Hematopoietic multipotent progenitor cell treated with erythropoietin and hydrocortisone succinate and interleukin-3 and kit ligand, for 17 days (in vitro differentiated cells): ENCODE measurements around the gene CNGB1.
"Not testable (repeated sequence)": the region's sequence is repeated elsewhere in the genome, so short reads cannot be mapped to it uniquely, and the experiment has no call there.

Experiments used
- DNase-seq: peaks from one replicate; pipeline ENCODE4 v3.0.0-alpha.2; 2015; ENCODE audit warnings: low spot score

The CNGB1 gene

GRCh38 chr16:57952909-57953308, 18.0 kb downstream of the CNGB1 start:
- DNase-seq, result no peak

- DNase-seq, result no peak
These were observed 19.5 kb downstream of the CNGB1 start for GRCh38 chr16:57951204-57951960.

- DNase-seq, result no peak
These were observed 20.5 kb downstream of the CNGB1 start for GRCh38 chr16:57950382-57950781.

GRCh38 chr16:57949595-57950238, 21.2 kb downstream of the CNGB1 start:
- no peak for DNase-seq

GRCh38 chr16:57949013-57949412, 21.9 kb downstream of the CNGB1 start:
- DNase-seq, result no peak

GRCh38 chr16:57948027-57948426, 22.9 kb downstream of the CNGB1 start:
- no peak for DNase-seq

- DNase-seq, result no peak
These were observed 23.7 kb downstream of the CNGB1 start for GRCh38 chr16:57947261-57947660.

GRCh38 chr16:57946181-57946801, 24.6 kb downstream of the CNGB1 start:
- DNase-seq, result no peak

- no peak for DNase-seq
These were observed 25.2 kb downstream of the CNGB1 start for GRCh38 chr16:57945740-57946138.

- no peak for DNase-seq
These were observed 25.8 kb downstream of the CNGB1 start for GRCh38 chr16:57944970-57945739.

GRCh38 chr16:57943381-57943780, 27.5 kb downstream of the CNGB1 start:
- DNase-seq, result not testable (repeated sequence)

GRCh38 chr16:57941901-57942300, 29.0 kb downstream of the CNGB1 start:
- not testable (repeated sequence) for DNase-seq

GRCh38 chr16:57941016-57941664, 29.8 kb downstream of the CNGB1 start:
- DNase-seq, result no peak

- DNase-seq, result no peak
These were observed 30.5 kb downstream of the CNGB1 start for GRCh38 chr16:57940382-57940966.

- no peak for DNase-seq
These were observed 31.1 kb downstream of the CNGB1 start for GRCh38 chr16:57939872-57940224.

GRCh38 chr16:57938936-57939871, 31.7 kb downstream of the CNGB1 start:
- DNase-seq, result no peak

- DNase-seq, result no peak
These were observed 32.4 kb downstream of the CNGB1 start for GRCh38 chr16:57938484-57938883.

GRCh38 chr16:57937861-57938260, 33.1 kb downstream of the CNGB1 start:
- no peak for DNase-seq

GRCh38 chr16:57935904-57936303, 35.0 kb downstream of the CNGB1 start:
- DNase-seq, result no peak

- no peak for DNase-seq
These were observed 40.4 kb downstream of the CNGB1 start for GRCh38 chr16:57930533-57930932.

GRCh38 chr16:57929250-57929649, 41.7 kb downstream of the CNGB1 start:
- no peak for DNase-seq
